NCI-H128 (cell line): ENCODE measurements around the gene SYT1.

ENCODE experiments used
- DNase-seq: peaks from one replicate; lab custom pipeline; 2025; ENCODE audit not compliant: unreplicated experiment; lab: John Stamatoyannopoulos, UW

The SYT1 gene

DNA sequence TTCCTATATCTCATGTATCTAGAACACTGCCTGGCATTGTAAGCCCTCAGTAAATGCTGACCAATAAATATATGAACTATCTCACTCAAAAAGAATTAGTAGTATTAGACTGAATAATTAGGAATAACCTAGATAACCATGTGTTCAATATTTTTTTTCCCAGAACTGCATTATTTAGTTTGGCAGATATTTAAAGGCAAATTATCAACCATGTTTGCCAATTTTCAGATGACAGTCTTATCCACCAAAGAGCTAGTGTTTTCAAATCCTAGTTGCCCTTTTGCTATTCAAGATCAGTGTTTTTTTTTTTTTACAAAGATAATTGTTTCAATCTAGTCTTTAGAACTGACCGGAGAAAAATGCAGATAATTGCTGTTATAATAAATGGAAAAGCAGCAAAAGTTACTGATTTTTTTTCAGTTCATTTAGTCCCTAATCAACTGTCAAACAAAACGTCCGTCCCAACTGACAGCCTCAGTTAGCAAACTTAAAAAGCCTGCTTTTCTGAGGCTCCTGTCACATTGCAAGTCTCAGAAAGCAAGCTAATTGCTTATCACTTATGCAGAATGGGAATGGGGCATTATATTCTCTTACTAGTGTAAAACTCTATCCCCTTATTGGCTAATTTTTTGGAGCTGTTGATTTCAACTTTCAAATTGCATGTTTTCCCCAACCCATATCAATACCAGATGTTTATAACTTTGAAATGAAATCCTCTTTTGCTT, 623.0 kb downstream of the SYT1 start:
- no peak for DNase-seq
